Naive thymus-derived CD8-positive, alpha-beta T cell (primary cell): Measurements from ENCODE around the gene UCK1. TPM values are rescaled to one million over a fixed set of nuclear protein-coding genes. Genes with fewer than 3 reads are reported as not detected.
A peak's percentile ranks its signal among the peaks of the same experiment; 100 is the strongest.

Experiments used
- ATAC-seq, 2 donors: fragments of 150-1000 bp; cut with Tn5 transposase in 1 of 2; sonication (Bioruptor Pico), chemical (Tn5 transposase) in 1 of 2; 1 replicate in 1 of 2; 2 replicates in 1 of 2; pipeline ENCODE4 v1.10.0; 2021; ENCODE audit warnings: mild to moderate bottlenecking in 2 of 2, moderate library complexity in 2 of 2
- POLR2A ChIA-PET: fragments of 350-600 bp; sonication (Branson Sonifier 250); formaldehyde crosslinking; loops from one replicate; lab custom pipeline; 2021; ENCODE audit warnings: antibody characterized with exemption; lab: Charles Lee
- DNase-seq, 10 donors: peaks; one replicate each; pipeline versions ENCODE4 v3.0.0 to v3.0.0-alpha.2; 2020 to 2022
- H3K27ac Mint-ChIP-seq, 10 donors: one replicate each; pipeline ENCODE4 v1.8.0; 2020 to 2022; ENCODE audit warnings: mild to moderate bottlenecking in 10 of 10, mixed read lengths in 10 of 10, moderate library complexity in 4 of 10, inconsistent platforms in 1 of 10
- H3K27me3 Mint-ChIP-seq, 5 donors: one replicate each; pipeline ENCODE4 v1.8.0; 2021 to 2022; ENCODE audit warnings: mixed read lengths in 5 of 5
- H3K36me3 Mint-ChIP-seq, 3 donors: one replicate each; pipeline ENCODE4 v1.8.0; 2020 to 2022; ENCODE audit warnings: mixed read lengths in 3 of 3, mild to moderate bottlenecking in 2 of 3, inconsistent platforms in 1 of 3
- H3K4me1 Mint-ChIP-seq, 4 donors: one replicate each; pipeline ENCODE4 v1.8.0; 2021 to 2022; ENCODE audit warnings: mixed read lengths in 4 of 4
- H3K4me3 Mint-ChIP-seq, 10 donors: one replicate each; pipeline ENCODE4 v1.8.0; 2020 to 2022; ENCODE audit warnings: mild to moderate bottlenecking in 10 of 10, mixed read lengths in 10 of 10, moderate library complexity in 6 of 10, inconsistent platforms in 1 of 10
- H3K9me3 Mint-ChIP-seq, 9 donors: one replicate each; pipeline ENCODE4 v1.8.0; 2020 to 2022; ENCODE audit warnings: mixed read lengths in 9 of 9, mild to moderate bottlenecking in 3 of 9, inconsistent platforms in 1 of 9, moderate library complexity in 1 of 9
- polyA plus RNA-seq, 3 donors: library from polyadenylated mRNA; unstranded; fragments of 300-500 nt; fragmentation: Illumina TruSeq; gene quantifications; one replicate each; pipeline ENCODE4 v1.2.3, GENCODE V29; 2021
- total RNA-seq, 8 experiments: library from RNA in 2 of 8; stranded (reverse) in 2 of 8; gene quantifications; one replicate each; pipeline ENCODE4 v1.2.3 and lab custom pipeline; 2021 to 2026

Gene UCK1
- total and polyA plus RNA-seq, 5 experiments from 2014 or later = 21.8 to 29.9 (median 24.0) TPM

DNA sequence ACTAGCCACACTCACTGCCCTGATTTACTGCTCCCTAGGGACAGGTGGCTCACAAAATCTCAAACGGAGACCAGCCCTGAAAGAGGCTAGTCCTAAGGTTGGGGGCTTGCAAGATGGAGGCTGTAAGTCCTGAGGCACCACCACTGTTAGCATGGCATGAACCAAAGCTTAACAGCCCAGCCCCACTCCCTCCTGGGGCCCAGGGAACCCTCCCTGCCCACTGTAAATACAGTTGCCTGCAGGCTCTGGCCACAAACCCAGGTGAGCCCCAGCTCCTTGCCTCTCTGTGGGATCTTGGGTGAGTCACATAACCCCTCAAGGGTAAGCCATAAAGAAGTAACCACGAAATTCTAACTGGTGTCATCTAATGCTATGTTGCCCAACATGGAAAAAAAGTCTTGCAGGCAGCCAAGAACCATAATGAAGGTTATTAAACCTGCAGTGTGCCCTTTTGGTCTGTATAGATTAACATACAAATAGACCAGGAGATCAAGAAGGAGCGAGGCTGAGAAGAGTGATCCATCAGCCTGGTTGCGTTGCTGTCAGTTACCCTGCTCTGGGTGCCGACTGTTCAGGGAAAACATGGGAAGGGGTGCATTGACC, 30.0 kb downstream of the UCK1 start:
- ATAC-seq (peak; percentile 6 to 58), DNase-seq (peak in 8 of 10 donors; percentile 15 to 71 (median 30))
- POLR2A ChIA-PET = interaction anchor here (0.5 to 2.4 kb wide), 10 partner anchors 9 to 237 kb away, joined by 3 to 12 read pairs (median 6); partner anchors contain the start of gene FAM78A
- H3K36me3 Mint-ChIP-seq = peaks cover 0 to 27% (median 0%) of the 10 kb centered on the region in 3 donors
- H3K4me3 Mint-ChIP-seq = peak overlapping the region; percentile 70 to 97 (median 92)
- no peaks in the 10 kb centered on the region for H3K9me3 Mint-ChIP-seq
- peak overlapping the region; percentile 89 to 98 (median 94) for H3K27ac Mint-ChIP-seq
- H3K27me3 Mint-ChIP-seq = no peaks in the 10 kb centered on the region
- H3K4me1 Mint-ChIP-seq = peaks cover 39 to 80% (median 70%) of the 10 kb centered on the region in 4 donors

DNA sequence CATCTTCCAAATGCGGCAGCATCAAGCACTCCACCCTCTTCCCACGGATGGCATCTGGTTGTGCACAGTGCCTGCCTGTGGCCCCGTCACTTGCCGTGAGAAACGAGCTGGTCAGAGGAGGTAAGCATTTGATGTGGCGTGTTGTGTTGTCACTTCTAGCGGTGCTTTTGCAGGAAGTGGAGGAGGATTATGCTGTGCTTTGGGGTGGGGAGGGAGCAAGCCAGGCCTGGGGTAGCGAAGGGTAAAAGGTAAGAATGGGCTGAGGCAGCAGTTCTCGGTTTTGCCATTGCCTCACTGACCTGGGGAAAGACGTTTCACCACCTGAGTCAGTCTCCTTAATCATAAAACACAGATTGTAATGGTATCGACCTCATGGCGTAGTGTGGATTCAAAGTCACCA, 30.7 kb downstream of the UCK1 start:
- Mint-ChIP-seq H3K9me3 (no peaks in the 10 kb centered on the region), H3K4me3 (peak overlapping the region; percentile 70 to 97 (median 92)), H3K27ac (peak overlapping the region; percentile 89 to 98 (median 94)), H3K36me3 (peaks cover 0 to 30% (median 0%) of the 10 kb centered on the region in 3 donors), H3K4me1 (peaks cover 39 to 76% (median 70%) of the 10 kb centered on the region in 4 donors), H3K27me3 (no peaks in the 10 kb centered on the region)
- POLR2A ChIA-PET = interaction anchor here (0.7 to 2.4 kb wide), 13 partner anchors 9 to 225 kb away, joined by 3 to 12 read pairs (median 5); partner anchors contain the start of gene FAM78A
- ATAC-seq (peak; percentile 61 to 82), DNase-seq (peak; percentile 30 to 86 (median 76))

DNA sequence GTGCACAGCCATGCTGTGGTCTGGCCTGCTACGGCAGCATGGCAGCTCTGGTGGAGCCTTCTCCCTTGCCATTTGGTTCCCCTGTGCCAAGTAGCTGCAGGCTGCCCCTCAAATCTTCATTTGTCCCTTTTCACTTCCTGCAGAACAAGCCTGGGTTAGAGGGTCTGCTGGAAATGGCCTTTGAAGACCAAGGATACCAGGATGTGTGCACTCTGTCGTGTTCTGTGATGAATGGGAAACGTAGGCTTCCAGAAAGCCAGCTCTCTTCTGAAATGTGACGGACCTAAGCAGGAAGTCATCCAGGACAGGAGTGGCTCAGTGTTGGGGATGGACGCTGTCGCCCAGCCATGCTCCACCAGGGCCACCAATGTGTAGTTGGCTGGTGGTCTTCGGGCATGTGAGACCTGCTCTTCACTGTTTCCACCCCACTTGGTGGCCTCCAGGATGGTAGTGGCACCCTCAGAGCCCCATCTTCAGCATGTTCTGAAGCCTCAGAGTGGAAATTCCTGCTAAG, 31.8 kb downstream of the UCK1 start:
- Mint-ChIP-seq H3K36me3 (peaks cover 0 to 41% (median 1%) of the 10 kb centered on the region in 3 donors), H3K4me1 (peaks cover 36 to 70% (median 64%) of the 10 kb centered on the region in 4 donors), H3K27ac (peak overlapping the region; percentile 89 to 95 (median 92)), H3K4me3 (peak overlapping the region in 7 of 10 donors; percentile 42 to 93 (median 77)), H3K9me3 (no peaks in the 10 kb centered on the region), H3K27me3 (no peaks in the 10 kb centered on the region)
- ATAC-seq (no peak), DNase-seq (no peak)
- POLR2A ChIA-PET = interaction anchor here (0.7 to 2.0 kb wide), 9 partner anchors 9 to 740 kb away, joined by 3 to 12 read pairs (median 4); no protein-coding TSS in a partner anchor

DNA sequence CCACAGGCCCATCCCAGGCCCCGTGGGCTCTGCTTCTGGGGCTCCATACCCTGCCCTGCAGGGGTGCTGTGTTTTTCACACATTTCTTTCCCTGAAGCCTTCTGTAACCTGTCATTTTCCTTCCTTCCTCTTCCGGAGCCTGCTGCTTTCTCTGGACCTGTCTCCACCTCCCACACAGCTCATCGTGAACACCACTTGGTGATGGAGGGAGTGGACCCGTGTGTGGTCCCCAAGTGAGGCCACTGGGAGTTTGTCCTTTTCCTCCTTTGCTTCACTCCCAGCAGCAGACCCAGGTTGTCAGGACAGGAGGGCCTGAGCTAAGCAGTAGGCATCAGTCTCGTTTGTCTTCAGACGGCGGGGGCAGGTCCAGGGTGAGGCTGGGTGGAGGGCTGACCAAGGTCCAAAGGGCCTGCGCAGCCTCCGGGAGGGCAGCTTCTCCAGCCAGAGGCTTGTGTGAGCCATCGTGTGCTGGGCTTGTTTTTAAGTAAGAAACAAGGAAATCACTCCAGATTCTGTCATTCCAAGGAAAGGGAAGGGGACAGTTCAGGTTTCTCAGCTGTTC, 34.1 kb downstream of the UCK1 start:
- Mint-ChIP-seq H3K36me3 (peaks cover 0 to 65% (median 5%) of the 10 kb centered on the region in 3 donors), H3K9me3 (no peaks in the 10 kb centered on the region), H3K4me1 (peaks cover 28 to 49% (median 45%) of the 10 kb centered on the region in 4 donors), H3K27me3 (no peaks in the 10 kb centered on the region), H3K27ac (peak overlapping the region in 8 of 10 donors; percentile 25 to 93 (median 73)), H3K4me3 (no peak overlapping the region)
- POLR2A ChIA-PET = interaction anchor here (0.6 kb wide), 1 partner anchor 66 kb away, joined by 3 read pairs; no protein-coding TSS in a partner anchor
- DNase-seq (no peak), ATAC-seq (no peak)

DNA sequence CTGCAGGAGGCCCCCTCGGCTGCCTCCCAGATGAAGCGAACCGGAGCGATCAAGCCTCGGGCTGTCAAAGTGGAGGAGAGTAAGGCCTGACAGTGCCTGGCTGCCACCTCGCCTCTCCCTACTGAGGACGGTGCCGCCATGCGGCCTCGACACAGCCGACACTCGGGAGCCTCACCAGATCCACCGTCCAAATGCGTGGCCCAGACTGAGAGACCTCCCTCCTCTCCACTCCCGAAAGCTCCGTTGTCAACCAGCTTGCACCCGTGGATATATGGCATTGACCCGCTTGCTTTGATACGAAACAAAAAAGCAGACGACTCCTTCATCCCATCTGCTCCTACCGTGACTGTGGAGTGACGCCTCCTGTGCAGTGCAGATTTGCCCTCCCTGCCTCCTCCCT, 35.3 kb downstream of the UCK1 start:
- Mint-ChIP-seq H3K4me3 (no peak overlapping the region), H3K4me1 (peaks cover 21 to 41% (median 34%) of the 10 kb centered on the region in 4 donors), H3K27me3 (no peaks in the 10 kb centered on the region), H3K9me3 (no peaks in the 10 kb centered on the region), H3K27ac (peak overlapping the region in 2 of 10 donors; percentile 29 to 83), H3K36me3 (peaks cover 0 to 76% (median 8%) of the 10 kb centered on the region in 3 donors)
- ATAC-seq = no peak
- no peak for DNase-seq
- POLR2A ChIA-PET = no interaction called here

DNA sequence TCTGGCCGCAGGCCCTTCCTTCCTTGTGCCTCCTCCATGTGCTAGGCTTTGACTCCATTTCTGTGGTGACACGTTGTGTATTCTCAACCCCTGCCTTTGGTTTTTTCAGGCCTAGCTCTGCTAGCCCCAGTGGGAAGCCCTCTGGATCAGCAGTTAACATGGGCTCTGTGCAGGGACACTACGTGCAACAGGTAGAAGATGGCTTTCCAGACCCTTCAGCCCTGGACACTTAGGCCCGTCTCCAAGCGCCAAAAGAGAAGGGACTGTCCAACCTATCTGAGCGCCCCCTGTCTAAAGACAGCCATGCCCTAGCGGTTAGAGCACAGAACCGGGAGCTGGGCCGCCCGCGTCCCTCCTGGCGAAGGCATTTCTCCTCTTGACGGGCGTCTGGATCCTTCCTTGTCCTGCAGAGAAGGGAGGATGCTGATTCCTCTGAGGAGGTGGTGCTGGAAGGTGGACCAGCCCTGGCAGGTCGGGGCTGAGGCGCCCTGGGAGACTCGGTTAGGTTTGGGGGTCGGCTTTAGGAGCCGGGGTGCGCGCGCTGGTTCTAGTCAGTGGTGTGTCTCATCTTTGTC, 36.7 kb downstream of the UCK1 start:
- Mint-ChIP-seq H3K27ac (peak overlapping the region in 4 of 10 donors; percentile 10 to 75 (median 62)), H3K4me3 (no peak overlapping the region), H3K36me3 (peaks cover 5 to 86% (median 9%) of the 10 kb centered on the region in 3 donors), H3K9me3 (no peaks in the 10 kb centered on the region), H3K4me1 (peaks cover 15 to 37% (median 21%) of the 10 kb centered on the region in 4 donors), H3K27me3 (no peaks in the 10 kb centered on the region)
- POLR2A ChIA-PET = interaction anchor here (0.6 to 1.1 kb wide), 3 partner anchors 36 to 117 kb away, joined by 3 to 5 read pairs (median 3); no protein-coding TSS in a partner anchor
- ATAC-seq = no peak
- no peak for DNase-seq

DNA sequence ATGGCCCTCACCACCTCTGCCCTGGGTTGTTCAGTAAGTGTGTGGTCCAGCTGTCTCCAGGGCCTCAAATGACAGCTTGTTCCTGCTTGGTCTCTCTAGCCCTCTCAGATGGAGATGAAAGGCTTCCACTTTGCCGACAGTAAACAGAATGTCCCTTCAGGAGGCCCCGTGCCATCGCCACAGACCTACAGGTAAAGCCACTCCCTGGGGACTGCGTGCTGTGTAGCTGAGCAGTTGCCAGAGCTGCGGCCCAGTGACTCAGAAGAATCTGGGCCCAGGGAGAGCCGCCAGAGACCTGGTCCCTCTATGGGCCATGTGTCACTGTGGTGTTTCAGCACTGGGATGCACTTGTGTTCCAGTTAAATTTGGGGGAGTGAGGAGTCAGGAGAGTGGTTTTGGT, 39.0 kb downstream of the UCK1 start:
- DNase-seq = no peak

DNA sequence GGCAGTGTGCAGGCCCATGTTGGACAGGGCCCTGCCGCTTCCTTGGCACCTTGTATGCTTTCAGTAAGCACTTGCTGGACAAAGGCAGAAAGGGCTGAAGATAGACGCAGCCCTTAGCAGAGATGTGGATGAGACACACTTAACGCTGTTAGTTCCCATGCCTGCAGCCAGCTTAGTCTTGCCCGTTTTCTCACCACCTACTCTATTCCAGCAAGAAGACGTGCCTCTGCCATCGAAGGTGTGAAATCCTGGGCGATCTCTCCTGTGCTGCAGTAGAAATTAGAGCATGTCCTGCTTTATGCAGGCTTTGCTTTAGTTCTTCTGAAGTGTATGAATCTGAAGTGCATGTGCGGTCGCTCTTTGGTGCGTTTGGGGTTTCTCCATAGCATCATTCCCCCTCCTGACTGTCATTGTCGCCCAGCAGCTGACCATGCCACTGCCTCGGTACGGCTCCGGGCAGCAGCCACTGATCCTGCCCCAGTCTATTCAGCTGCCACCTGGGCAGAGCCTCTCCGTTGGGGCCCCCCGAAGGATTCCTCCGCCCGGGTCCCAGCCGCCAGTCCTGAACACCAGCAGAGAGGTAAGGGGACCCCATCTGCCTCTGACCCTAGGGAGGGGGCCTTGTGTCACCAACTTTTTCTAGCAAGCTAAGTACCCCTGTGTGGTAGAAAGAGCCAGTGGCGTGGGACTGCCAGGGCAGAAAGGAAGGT, 39.9 kb downstream of the UCK1 start:
- POLR2A ChIA-PET = interaction anchor here (0.5 to 1.6 kb wide), 4 partner anchors 9 to 98 kb away, joined by 3 to 9 read pairs (median 5); no protein-coding TSS in a partner anchor
- ATAC-seq = no peak
- H3K4me1 Mint-ChIP-seq = peaks cover 2 to 22% (median 12%) of the 10 kb centered on the region in 4 donors
- peaks cover 5 to 97% (median 11%) of the 10 kb centered on the region in 3 donors for H3K36me3 Mint-ChIP-seq
- no peaks in the 10 kb centered on the region for H3K9me3 Mint-ChIP-seq
- peak overlapping the region in 1 of 10 donors; percentile 12 for H3K4me3 Mint-ChIP-seq
- H3K27ac Mint-ChIP-seq = peak overlapping the region in 7 of 10 donors; percentile 48 to 87 (median 68)
- no peaks in the 10 kb centered on the region for H3K27me3 Mint-ChIP-seq
- peak in 1 of 10 donors; percentile 43 for DNase-seq

More for the DNA sequence above, 39.0 kb downstream of the UCK1 start:
- H3K27me3 Mint-ChIP-seq = no peaks in the 10 kb centered on the region
- POLR2A ChIA-PET = interaction anchor here (0.5 to 1.6 kb wide), 3 partner anchors 9 to 99 kb away, joined by 3 to 7 read pairs (median 4); no protein-coding TSS in a partner anchor
- peak overlapping the region in 5 of 10 donors; percentile 36 to 85 (median 72) for H3K27ac Mint-ChIP-seq
- H3K4me3 Mint-ChIP-seq = no peak overlapping the region
- ATAC-seq = no peak
- H3K4me1 Mint-ChIP-seq = peaks cover 2 to 26% (median 12%) of the 10 kb centered on the region in 4 donors
- H3K36me3 Mint-ChIP-seq = peaks cover 5 to 97% (median 11%) of the 10 kb centered on the region in 3 donors
- no peaks in the 10 kb centered on the region for H3K9me3 Mint-ChIP-seq

DNA sequence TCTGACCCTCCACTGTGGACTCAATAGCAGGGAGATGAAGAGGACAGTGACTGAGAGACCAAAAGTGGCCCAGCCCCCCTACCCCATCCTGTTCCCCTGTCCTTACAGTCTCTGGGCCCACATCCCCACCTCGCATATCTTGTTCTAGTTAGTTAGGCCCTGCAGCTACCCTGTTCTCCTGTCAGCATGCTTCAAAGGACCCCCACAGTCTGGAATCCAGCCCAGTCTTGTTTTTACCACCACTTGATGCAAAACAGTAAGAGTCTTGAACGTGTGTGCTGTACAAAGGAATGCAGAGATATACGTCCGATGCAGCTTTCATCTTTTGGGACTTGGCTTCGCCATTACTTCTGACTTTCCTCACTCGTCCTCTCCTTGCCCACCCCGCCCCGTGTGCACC, 40.5 kb downstream of the UCK1 start:
- H3K27ac Mint-ChIP-seq = peak overlapping the region in 7 of 10 donors; percentile 50 to 87 (median 68)
- ATAC-seq = no peak

DNA sequence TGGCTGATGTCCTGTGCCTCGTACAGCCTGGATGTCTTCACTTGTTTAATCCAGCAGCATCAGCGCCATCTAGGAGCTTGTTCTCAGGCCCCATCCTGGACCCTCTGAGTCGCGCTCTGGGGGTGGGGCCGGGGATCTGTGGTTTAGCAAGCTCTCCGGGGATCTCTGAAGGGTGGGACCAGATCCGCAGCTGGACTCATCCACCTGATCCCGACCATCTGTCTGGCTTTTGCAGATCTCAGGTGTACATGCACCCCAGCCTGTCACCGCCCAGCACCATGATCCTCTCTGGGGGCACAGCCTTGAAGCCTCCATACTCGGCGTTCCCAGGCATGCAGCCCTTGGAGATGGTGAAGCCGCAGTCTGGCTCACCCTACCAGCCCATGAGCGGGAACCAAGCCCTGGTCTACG, 43.4 kb downstream of the UCK1 start:
- Mint-ChIP-seq H3K27me3 (no peaks in the 10 kb centered on the region), H3K9me3 (no peaks in the 10 kb centered on the region), H3K36me3 (peaks cover 5 to 93% (median 11%) of the 10 kb centered on the region in 3 donors), H3K4me3 (no peak overlapping the region), H3K27ac (peak overlapping the region in 1 of 10 donors; percentile 67), H3K4me1 (peaks cover 2 to 22% (median 10%) of the 10 kb centered on the region in 4 donors)
- POLR2A ChIA-PET = interaction anchor here (0.9 kb wide), 1 partner anchor 14 kb away, joined by 3 read pairs; no protein-coding TSS in a partner anchor
- DNase-seq (peak in 1 of 10 donors; percentile 19), ATAC-seq (no peak)

More for the DNA sequence above, 40.5 kb downstream of the UCK1 start:
- H3K4me3 Mint-ChIP-seq = peak overlapping the region in 1 of 10 donors; percentile 24
- no peaks in the 10 kb centered on the region for H3K9me3 Mint-ChIP-seq
- peak in 1 of 10 donors; percentile 42 for DNase-seq
- no peaks in the 10 kb centered on the region for H3K27me3 Mint-ChIP-seq
- POLR2A ChIA-PET = interaction anchor here (1.3 kb wide), 1 partner anchor 9 kb away, joined by 9 read pairs; no protein-coding TSS in a partner anchor
- H3K36me3 Mint-ChIP-seq = peaks cover 5 to 97% (median 11%) of the 10 kb centered on the region in 3 donors
- H3K4me1 Mint-ChIP-seq = peaks cover 2 to 22% (median 13%) of the 10 kb centered on the region in 4 donors

DNA sequence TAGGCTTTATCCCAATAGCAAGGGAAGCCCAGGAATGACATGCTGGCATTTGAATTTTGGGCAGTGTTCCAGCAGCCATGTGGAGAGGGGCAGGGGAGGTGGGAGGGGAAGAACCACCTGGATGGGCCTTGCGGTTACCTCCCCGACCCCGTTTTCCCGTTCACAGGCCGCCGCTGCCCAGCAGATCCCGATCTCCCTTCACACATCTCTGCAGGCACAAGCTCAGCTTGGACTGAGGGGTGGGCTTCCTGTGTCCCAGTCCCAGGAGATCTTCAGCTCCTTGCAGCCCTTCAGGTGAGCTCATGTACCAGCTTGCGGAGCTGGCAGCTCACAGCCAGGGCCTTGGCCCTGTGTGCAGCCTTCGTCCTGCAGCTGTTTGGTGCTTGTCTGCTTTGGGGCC, 44.1 kb downstream of the UCK1 start:
- no peaks in the 10 kb centered on the region for H3K9me3 Mint-ChIP-seq
- peak overlapping the region in 3 of 10 donors; percentile 53 to 62 (median 56) for H3K27ac Mint-ChIP-seq
- H3K27me3 Mint-ChIP-seq = no peaks in the 10 kb centered on the region
- H3K4me3 Mint-ChIP-seq = no peak overlapping the region
- POLR2A ChIA-PET = interaction anchor here (0.9 kb wide), 1 partner anchor 13 kb away, joined by 3 read pairs; no protein-coding TSS in a partner anchor
- peaks cover 2 to 22% (median 11%) of the 10 kb centered on the region in 4 donors for H3K4me1 Mint-ChIP-seq
- DNase-seq (no peak), ATAC-seq (no peak)
- peaks cover 5 to 93% (median 15%) of the 10 kb centered on the region in 3 donors for H3K36me3 Mint-ChIP-seq
